HG03571 (cell line): ENCODE data around the gene CLCNKA.
"Not testable (repeated sequence)": the region's sequence is repeated elsewhere in the genome, so short reads cannot be mapped to it uniquely, and the experiment has no call there.

Experiments
- ATAC-seq: cut with Tn5 transposase; IDR thresholded peaks from one replicate; pipeline ENCODE4 v1.9.1; 2021; ENCODE audit not compliant: unreplicated experiment

CLCNKA gene

GRCh38 chr1:16021681-16022080, at the start of gene CLCNKA:
CLCNKA (plus strand) TSS chr1:16022036; CDS start chr1:16022620, 584 bp downstream.
- no peak for ATAC-seq

- no peak for ATAC-seq
Measured at GRCh38 chr1:15972409-15972808, 49.4 kb upstream of the CLCNKA start.

GRCh38 chr1:15973772-15974171, 48.1 kb upstream of the CLCNKA start:
- no peak for ATAC-seq

DNA sequence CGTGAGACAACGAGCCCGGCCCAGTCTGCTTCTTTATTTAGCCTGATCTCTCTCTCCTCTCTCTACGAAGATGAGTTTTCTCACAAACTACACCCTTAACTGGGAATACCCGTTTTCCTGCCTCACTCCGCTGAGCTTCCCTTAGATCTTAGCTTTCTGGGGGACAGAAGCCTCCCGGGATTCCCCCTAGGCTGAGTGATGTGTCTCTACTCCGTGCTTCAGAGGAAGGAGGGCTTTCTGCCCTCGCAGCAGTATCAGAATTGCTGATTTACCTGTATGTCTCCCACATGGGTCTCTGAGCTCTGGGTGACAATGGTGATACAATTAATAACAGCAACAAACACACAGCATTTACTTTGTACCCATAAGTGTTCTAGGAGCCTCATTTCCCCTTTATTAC, 47.0 kb upstream of the CLCNKA start:
- no peak for ATAC-seq

GRCh38 chr1:15975358-15975804, 46.5 kb upstream of the CLCNKA start:
- peak; percentile 52 for ATAC-seq

DNA sequence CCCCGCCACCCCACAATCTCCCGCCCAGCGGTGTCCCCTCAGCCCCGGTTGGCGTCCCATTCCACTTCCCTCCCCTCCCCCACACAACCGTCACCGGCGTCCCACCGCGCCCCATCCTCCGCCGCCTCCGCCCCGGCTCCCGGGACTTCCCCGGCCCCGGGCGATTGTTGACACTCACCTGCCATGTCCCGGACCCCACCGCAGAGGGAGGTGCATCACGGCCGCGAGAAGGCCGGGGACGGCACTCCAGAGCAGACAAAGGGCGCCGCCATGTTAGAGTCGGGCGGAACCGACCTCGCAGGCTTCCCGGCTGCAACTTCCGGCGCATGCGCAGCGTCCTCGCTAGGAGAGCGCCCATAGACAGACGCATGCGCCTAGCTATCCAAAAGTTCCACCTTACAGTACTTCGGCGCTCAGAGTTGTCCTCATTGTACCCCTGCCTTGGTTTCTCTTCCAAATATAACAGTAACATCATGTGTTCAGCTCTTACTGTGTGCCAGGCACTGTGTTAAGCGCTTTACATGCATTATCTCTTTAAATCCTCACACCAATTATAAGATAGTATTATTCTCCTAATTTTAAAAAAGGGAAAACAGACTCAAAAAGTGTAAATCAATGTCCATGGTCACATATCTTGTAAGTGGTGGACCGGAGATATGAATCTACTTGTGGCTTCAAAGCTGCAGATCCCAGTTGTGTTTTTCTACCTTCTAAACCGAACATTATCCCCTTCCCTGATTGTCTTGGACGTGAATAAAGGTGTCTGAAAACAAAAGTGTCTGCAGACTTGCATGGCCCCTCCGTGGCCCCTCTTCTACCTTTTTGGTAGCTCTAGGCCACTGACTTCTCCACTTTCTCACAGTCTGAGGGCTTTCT, 45.8 kb upstream of the CLCNKA start, which contains the start of gene ZBTB17:
TSS of gene ZBTB17 (minus strand) at position 297 of the 876 bp plus-strand sequence. CDS start 27,606 bp downstream, outside the sequence.
- peak; percentile 64 for ATAC-seq

DNA sequence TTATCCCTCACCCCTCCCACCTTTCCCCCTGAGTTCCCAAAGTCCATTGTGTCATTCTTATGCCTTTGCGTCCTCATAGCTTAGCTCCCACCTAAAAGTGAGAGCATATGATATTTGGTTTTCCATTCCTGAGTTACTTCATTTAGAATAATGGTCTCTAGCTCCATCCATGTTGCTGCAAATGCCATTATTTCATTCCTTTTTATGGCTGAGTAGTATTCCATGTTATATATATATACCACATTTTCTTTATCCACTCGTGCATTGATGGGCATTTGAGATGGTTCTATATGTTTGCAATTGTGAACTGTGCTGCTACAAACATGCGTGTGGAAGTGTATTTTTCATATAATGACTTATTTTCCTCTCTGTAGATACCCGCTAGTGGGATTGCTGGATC, 43.9 kb upstream of the CLCNKA start:
- not testable (repeated sequence) for ATAC-seq

- ATAC-seq, result no peak
Measured at GRCh38 chr1:15981679-15982078, 40.2 kb upstream of the CLCNKA start.

DNA sequence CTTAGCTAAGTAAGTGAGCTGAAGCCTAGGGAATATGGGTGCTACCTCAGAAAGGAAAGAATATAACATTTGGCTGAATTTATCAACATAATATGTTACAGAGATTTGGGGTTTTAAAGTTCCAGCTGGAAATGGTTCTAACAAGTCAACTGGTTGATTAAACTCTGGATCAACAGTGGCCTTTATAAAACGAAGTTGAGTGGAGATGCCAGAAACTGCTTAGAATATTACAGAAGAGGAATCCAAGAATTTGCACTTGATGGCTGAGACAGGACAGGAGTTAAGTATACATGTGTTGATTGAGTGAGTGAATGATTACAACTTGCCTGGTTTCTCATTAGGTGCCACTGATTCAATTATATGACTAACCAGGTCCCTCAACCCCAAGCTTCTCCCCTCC, 38.6 kb upstream of the CLCNKA start:
- ATAC-seq, result no peak

DNA sequence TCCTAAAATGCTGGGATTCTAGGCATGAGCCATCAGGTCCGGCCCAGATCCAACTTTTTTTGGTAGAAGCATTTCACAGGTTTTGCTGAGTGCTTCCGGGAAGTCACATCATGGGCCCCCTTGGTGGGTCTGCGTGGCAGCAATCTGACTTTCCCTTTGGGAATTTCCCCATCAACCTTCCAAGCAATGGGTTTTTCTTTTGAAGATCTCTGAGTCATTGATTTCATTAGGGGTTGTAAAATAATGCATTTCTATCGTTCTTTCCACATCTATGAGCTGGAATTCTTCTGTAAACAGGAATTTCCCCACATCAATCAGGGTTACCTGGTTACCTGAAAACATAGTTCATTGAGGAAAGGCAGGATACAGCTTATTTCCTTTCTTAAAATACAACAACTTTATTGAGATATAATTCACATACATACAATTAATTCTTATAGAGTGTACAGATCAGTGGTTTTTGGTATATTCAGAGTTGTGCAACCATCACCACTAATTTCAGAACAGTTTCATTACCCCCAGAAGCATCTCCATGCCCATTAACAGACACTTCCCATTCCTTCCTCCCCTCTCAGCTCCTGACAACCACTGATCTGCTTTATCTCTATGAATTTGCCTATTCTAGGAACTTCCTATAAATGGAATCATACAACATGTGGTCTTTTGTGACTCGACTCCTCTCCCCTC, 36.1 kb upstream of the CLCNKA start:
- ATAC-seq, result no peak

DNA sequence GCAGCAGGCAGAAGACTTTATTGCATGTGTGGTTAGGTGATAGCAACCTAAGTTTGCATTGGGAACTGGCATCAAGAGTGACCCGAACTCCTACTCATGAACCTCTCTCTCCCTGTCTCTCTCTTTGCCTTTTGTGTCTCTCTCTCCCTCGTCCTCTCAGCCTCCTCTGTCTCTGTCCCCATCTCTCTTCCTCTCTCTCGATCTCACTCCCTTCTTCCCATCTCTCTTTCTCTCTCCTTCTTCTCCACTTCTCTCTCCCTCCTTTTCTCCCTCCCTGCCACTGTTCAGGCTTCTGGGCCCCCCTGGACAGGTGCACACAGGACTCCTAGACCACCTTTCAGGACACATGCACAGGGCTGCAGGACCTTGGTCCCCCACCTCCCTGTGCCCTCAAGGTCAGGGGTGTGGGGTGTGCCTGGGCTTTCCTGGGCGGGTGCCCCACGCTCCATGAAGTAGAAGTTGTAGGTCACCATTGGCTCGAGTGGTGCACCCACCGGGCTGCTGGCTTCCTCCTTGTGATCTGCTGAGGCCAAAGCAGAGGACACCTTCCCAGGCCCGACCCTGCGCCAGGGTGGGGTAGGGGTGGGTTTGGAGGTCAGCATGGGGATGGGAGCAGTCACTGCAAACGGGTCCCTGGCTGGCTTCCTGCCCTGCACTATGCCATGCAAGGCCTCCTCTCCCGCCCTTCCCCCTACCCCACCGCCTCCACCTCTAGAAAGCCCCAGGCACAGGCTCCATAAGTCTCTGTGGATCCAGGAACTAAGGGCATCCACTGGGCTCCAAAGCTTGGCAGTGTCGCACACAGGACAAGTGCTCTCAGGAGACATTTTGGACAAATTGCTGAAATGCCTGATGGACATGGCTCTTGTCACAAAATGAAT, 32.7 kb upstream of the CLCNKA start:
- no peak for ATAC-seq

DNA sequence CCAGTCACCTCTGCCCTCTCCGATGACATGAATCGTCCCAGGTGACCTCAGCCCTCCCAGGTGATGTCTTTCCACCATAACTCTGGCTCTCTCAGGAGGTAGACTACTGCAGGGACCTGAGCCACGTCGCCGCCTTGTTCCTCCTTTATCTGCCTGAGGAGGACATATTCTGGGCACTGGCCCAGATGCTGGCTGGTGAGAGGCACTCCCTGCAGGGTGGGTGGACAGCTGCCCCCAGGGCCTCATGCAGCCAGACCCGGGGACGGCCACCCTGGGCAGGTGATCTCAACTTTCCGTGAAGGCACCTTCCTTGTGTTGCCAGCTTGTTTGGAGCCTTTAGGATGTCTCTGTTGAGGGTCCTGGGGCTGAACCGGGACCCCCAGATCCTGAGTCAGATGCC, 32.1 kb upstream of the CLCNKA start:
- no peak for ATAC-seq

GRCh38 chr1:15991427-15992186, 30.2 kb upstream of the CLCNKA start:
- ATAC-seq, result no peak

DNA sequence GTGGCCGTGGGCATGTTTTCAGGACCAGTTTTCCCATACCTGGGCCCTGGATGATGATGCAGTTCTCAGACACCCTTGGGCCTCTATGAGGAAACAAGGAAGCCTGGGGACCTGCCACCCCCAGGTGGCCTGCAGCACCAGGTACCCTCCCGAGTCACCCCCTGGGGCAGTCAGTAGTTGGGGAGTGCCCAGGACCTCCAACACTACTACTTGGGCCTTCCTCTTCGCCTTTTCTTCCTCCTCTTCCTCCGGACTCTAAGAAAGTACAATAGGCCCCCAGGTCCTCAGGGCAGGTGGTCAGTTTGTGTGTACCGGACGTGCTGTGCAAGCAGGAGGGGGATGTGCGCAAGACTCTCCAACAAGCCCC, 29.7 kb upstream of the CLCNKA start:
- ATAC-seq, result no peak

- no peak for ATAC-seq
Measured at GRCh38 chr1:15992582-15993500, 29.0 kb upstream of the CLCNKA start.

DNA sequence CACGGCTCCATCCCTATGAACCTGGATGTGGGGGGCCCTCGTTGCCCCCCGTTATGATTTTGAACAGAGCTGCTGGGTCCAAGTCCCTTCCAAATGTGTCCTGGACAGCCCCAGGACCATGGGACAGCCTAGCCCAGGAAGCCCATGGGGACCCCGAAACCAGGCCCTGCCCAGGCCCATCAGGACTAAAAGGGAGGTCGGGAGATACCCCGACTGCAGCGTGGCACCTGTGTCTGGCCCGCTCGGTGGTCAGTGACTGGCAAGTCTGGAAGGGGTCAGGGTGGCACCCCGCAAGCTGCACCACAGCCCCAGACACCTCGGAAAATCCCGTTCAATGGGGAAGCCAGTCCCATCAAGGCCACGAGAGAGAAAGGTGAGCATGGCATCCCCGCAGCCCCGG, 28.2 kb upstream of the CLCNKA start:
- ATAC-seq, result no peak

DNA sequence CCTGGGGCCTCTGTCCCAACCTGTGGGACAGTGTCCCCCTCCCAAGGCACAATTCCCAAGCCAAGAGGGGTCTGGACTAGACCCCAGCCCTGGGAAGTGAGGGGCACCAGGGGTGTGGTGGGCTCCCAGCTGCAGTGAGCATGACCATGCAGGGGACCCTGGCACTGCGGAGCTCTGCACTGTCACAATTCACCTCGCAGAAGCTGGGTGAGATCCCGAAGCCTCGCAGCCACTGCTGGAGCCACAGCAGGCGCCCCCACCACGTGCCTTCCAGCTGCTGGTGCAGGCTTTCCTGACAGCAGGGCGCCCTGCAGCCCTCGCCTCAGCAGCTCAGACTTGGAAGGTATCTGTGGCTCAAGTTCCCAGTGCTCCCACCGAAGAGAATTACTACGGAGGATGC, 27.8 kb upstream of the CLCNKA start:
- ATAC-seq, result no peak

- ATAC-seq, result no peak
Measured at GRCh38 chr1:15994590-15995351, 27.1 kb upstream of the CLCNKA start.
